ENCODE data around the gene TESMIN. TPM values are rescaled to one million over a fixed set of nuclear protein-coding genes. Genes with fewer than 3 reads are reported as not detected.

Gene TESMIN
- total RNA-seq, 1 experiment from 2014 or later, result 9.7 TPM

GRCh38 chr11:68688881-68689280 lies 62.4 kb downstream of the TESMIN start:
- no peaks in the 10 kb centered on the region for H3K4me1 Mint-ChIP-seq (ENCODE audit: insufficient read depth, unreplicated experiment)
- no peak for DNase-seq (ENCODE audit: unreplicated experiment)
- intact Hi-C loops (cut with micrococcal nuclease), result no loop called here
- TF ChIP-seq CTCF (IDR thresholded peaks at IDR 0.05; ENCODE audit: unreplicated experiment), result no peak
- H3K9me3 Mint-ChIP-seq (ENCODE audit: unreplicated experiment), result no peaks in the 10 kb centered on the region
- no peak overlapping the region for H3K27ac Mint-ChIP-seq (ENCODE audit: low read depth, unreplicated experiment)
- BruUV-seq (replicated peaks), result no TSS peak
- no peaks in the 10 kb centered on the region for H3K36me3 Mint-ChIP-seq (ENCODE audit: insufficient read depth, unreplicated experiment)
- ChIA-PET POLR2A (no interaction called here), CTCF (no interaction called here)
- H3K27me3 Mint-ChIP-seq (ENCODE audit: insufficient read depth, unreplicated experiment), result peaks cover 75% of the 10 kb centered on the region
- no peak overlapping the region for H3K4me3 Mint-ChIP-seq (ENCODE audit: unreplicated experiment)

GRCh38 chr11:68687986-68688385 lies 63.3 kb downstream of the TESMIN start:
- no peak overlapping the region for H3K27ac Mint-ChIP-seq (ENCODE audit: low read depth, unreplicated experiment)
- ChIA-PET CTCF (no interaction called here), POLR2A (no interaction called here)
- no peaks in the 10 kb centered on the region for H3K4me1 Mint-ChIP-seq (ENCODE audit: insufficient read depth, unreplicated experiment)
- no peak for TF ChIP-seq CTCF (IDR thresholded peaks at IDR 0.05; ENCODE audit: unreplicated experiment)
- intact Hi-C loops (cut with micrococcal nuclease), result no loop called here
- H3K36me3 Mint-ChIP-seq (ENCODE audit: insufficient read depth, unreplicated experiment), result no peaks in the 10 kb centered on the region
- H3K9me3 Mint-ChIP-seq (ENCODE audit: unreplicated experiment), result no peaks in the 10 kb centered on the region
- no TSS peak for BruUV-seq (replicated peaks)
- H3K27me3 Mint-ChIP-seq (ENCODE audit: insufficient read depth, unreplicated experiment), result peaks cover 78% of the 10 kb centered on the region
- no peak for DNase-seq (ENCODE audit: unreplicated experiment)
- H3K4me3 Mint-ChIP-seq (ENCODE audit: unreplicated experiment), result no peak overlapping the region

- no peaks in the 10 kb centered on the region for H3K9me3 Mint-ChIP-seq (ENCODE audit: unreplicated experiment)
- no peak overlapping the region for H3K4me3 Mint-ChIP-seq (ENCODE audit: unreplicated experiment)
- peaks cover 79% of the 10 kb centered on the region for H3K27me3 Mint-ChIP-seq (ENCODE audit: insufficient read depth, unreplicated experiment)
- intact Hi-C loops (cut with micrococcal nuclease), result no loop called here
- ChIA-PET CTCF (no interaction called here), POLR2A (no interaction called here)
- no peaks in the 10 kb centered on the region for H3K4me1 Mint-ChIP-seq (ENCODE audit: insufficient read depth, unreplicated experiment)
- BruUV-seq (replicated peaks), result no TSS peak
- H3K27ac Mint-ChIP-seq (ENCODE audit: low read depth, unreplicated experiment), result no peak overlapping the region
- TF ChIP-seq CTCF (IDR thresholded peaks at IDR 0.05; ENCODE audit: unreplicated experiment), result no peak
- DNase-seq (ENCODE audit: unreplicated experiment), result no peak
- no peaks in the 10 kb centered on the region for H3K36me3 Mint-ChIP-seq (ENCODE audit: insufficient read depth, unreplicated experiment)
These were observed 64.0 kb downstream of the TESMIN start for GRCh38 chr11:68687311-68687710.

- no peak for DNase-seq (ENCODE audit: unreplicated experiment)
- ChIA-PET CTCF (no interaction called here), POLR2A (no interaction called here)
- Mint-ChIP-seq H3K36me3 (ENCODE audit: insufficient read depth, unreplicated experiment) (no peaks in the 10 kb centered on the region), H3K27ac (ENCODE audit: low read depth, unreplicated experiment) (no peak overlapping the region), H3K4me3 (ENCODE audit: unreplicated experiment) (no peak overlapping the region), H3K4me1 (ENCODE audit: insufficient read depth, unreplicated experiment) (no peaks in the 10 kb centered on the region), H3K27me3 (ENCODE audit: insufficient read depth, unreplicated experiment) (peaks cover 72% of the 10 kb centered on the region), H3K9me3 (ENCODE audit: unreplicated experiment) (no peaks in the 10 kb centered on the region)
- BruUV-seq (replicated peaks), result no TSS peak
- no peak for TF ChIP-seq CTCF (IDR thresholded peaks at IDR 0.05; ENCODE audit: unreplicated experiment)
- intact Hi-C loops (cut with micrococcal nuclease), result no loop called here
These were observed 64.8 kb downstream of the TESMIN start for GRCh38 chr11:68686486-68686885.
